IMR-90 (cell line): ENCODE data around the gene RORC. TPM values are rescaled to one million over a fixed set of nuclear protein-coding genes. Genes with fewer than 3 reads are reported as not detected.

Experiments
- ATAC-seq: fragments of 200-7000 bp; cut with Tn5 transposase; 2 replicates; pipeline ENCODE4 v1.9.1; 2020; ENCODE audit warnings: low read depth, mild to moderate bottlenecking, moderate library complexity
- BruUV-seq: library from RNA; stranded (reverse); fragments of 400-500 nt; replicated peaks from 2 replicates; lab custom pipeline; 2021; lab: Mats Ljungman, UMichigan
- CTCF ChIA-PET: fragments of 300-600 bp; formaldehyde crosslinking; extraction: SDS; loops from one replicate; lab custom pipeline; 2021; ENCODE audit warnings: antibody characterized with exemption; lab: Yijun Ruan, JAX
- POLR2A ChIA-PET: fragments of 300-600 bp; sonication (Branson Sonifier 250); formaldehyde crosslinking; loops from one replicate; lab custom pipeline; 2022; ENCODE audit warnings: antibody characterized with exemption; ENCODE audit not compliant: unreplicated experiment; lab: Charles Lee
- DNase-seq: peaks from one replicate; pipeline ENCODE4 v3.0.0; 2013
- H2AFZ ChIP-seq: replicated peaks from 2 replicates; pipeline ENCODE3; 2013; ENCODE audit warnings: low read length, mild to moderate bottlenecking; ENCODE audit not compliant: poor library complexity
- H2AK5ac ChIP-seq: 2 replicates; pipeline ENCODE4 v1.6.1; 2013; ENCODE audit warnings: low read depth, low read length, inconsistent platforms
- H2AK9ac ChIP-seq: replicated peaks from 2 replicates; pipeline ENCODE3; 2013; ENCODE audit warnings: mild to moderate bottlenecking, low read depth, low read length, moderate library complexity; ENCODE audit not compliant: poor library complexity
- H2BK120ac ChIP-seq: 2 replicates; pipeline ENCODE4 v1.6.1; 2013; ENCODE audit warnings: low read depth, low read length, inconsistent platforms
- H2BK15ac ChIP-seq: 3 replicates; pipeline ENCODE4 v1.6.1; 2013; ENCODE audit warnings: low read depth, low read length, inconsistent platforms
- H2BK20ac ChIP-seq: 2 replicates; pipeline ENCODE4 v1.6.1; 2013; ENCODE audit warnings: low read depth, mild to moderate bottlenecking, inconsistent platforms, low read length, moderate library complexity
- H2BK5ac ChIP-seq: 2 replicates; pipeline ENCODE4 v1.6.1; 2013; ENCODE audit warnings: mild to moderate bottlenecking, low read depth, low read length, inconsistent platforms; ENCODE audit not compliant: poor library complexity, severe bottlenecking
- H3K14ac ChIP-seq: replicated peaks from 2 replicates; pipeline ENCODE4 v1.6.1; 2013; ENCODE audit warnings: low read depth, low read length, inconsistent platforms
- H3K18ac ChIP-seq: 2 replicates; pipeline ENCODE4 v1.6.1; 2013; ENCODE audit warnings: low read depth, low read length, control low read depth
- H3K23ac ChIP-seq: 2 replicates; pipeline ENCODE4 v1.6.1; 2013; ENCODE audit warnings: low read depth, low read length, inconsistent platforms
- H3K27ac ChIP-seq: 2 replicates; pipeline ENCODE4 v1.5.1; 2013; ENCODE audit warnings: mild to moderate bottlenecking, control low read depth, low read length; ENCODE audit not compliant: insufficient read depth
- H3K27me3 ChIP-seq: 2 replicates; pipeline ENCODE4 v1.6.1; 2013; ENCODE audit warnings: low read length; ENCODE audit not compliant: control insufficient read depth, insufficient read depth
- H3K36me3 ChIP-seq: 2 replicates; pipeline ENCODE4 v1.6.1; 2013; ENCODE audit warnings: low read length, mixed read lengths; ENCODE audit not compliant: control insufficient read depth, insufficient read depth
- H3K4ac ChIP-seq: 2 replicates; pipeline ENCODE4 v1.6.1; 2013; ENCODE audit warnings: low read depth, low read length, inconsistent platforms
- H3K4me1 ChIP-seq: 2 replicates; pipeline ENCODE4 v1.6.1; 2013; ENCODE audit warnings: low read length, mixed read lengths; ENCODE audit not compliant: control insufficient read depth, insufficient read depth
- H3K4me2 ChIP-seq: 2 replicates; pipeline ENCODE4 v1.6.1; 2013; ENCODE audit warnings: low read depth, mild to moderate bottlenecking, control low read depth, low read length, moderate library complexity
- H3K4me3 ChIP-seq: 2 replicates; pipeline ENCODE4 v1.5.1; 2013; ENCODE audit warnings: low read depth, mild to moderate bottlenecking, control low read depth, low read length, moderate library complexity; ENCODE audit not compliant: insufficient read depth
- H3K56ac ChIP-seq: 2 replicates; pipeline ENCODE4 v1.6.1; 2013; ENCODE audit warnings: low read length, inconsistent platforms; ENCODE audit not compliant: insufficient read depth; ENCODE audit errors: extremely low read depth
- H3K79me1 ChIP-seq, 2 experiments: 2 replicates each; pipeline ENCODE4 v1.6.1; 2013; ENCODE audit warnings: low read length in 2 of 2, inconsistent platforms in 1 of 2, low read depth in 1 of 2
- H3K9ac ChIP-seq: 2 replicates; pipeline ENCODE4 v1.6.1; 2013; ENCODE audit warnings: low read depth, low read length, control low read depth
- H3K9me1 ChIP-seq: 2 replicates; pipeline ENCODE4 v1.6.1; 2013; ENCODE audit warnings: low read length, inconsistent platforms; ENCODE audit not compliant: insufficient read depth
- H3K9me3 ChIP-seq: 2 replicates; pipeline ENCODE4 v1.6.1; 2013; ENCODE audit warnings: low read length; ENCODE audit not compliant: control insufficient read depth, insufficient read depth
- H4K20me1 ChIP-seq: 2 replicates; pipeline ENCODE4 v1.6.1; 2013; ENCODE audit warnings: low read length, inconsistent platforms; ENCODE audit not compliant: insufficient read depth
- H4K5ac ChIP-seq: 2 replicates; pipeline ENCODE4 v1.6.1; 2013; ENCODE audit warnings: mild to moderate bottlenecking, low read depth, low read length, control low read depth
- H4K8ac ChIP-seq, 2 experiments: 2 replicates each; pipeline ENCODE4 v1.6.1; 2013; ENCODE audit warnings: low read depth in 2 of 2, low read length in 2 of 2, control low read depth in 1 of 2, inconsistent platforms in 1 of 2
- H4K91ac ChIP-seq: 2 replicates; pipeline ENCODE4 v1.6.1; 2013; ENCODE audit warnings: low read depth, low read length, inconsistent platforms; ENCODE audit not compliant: insufficient read depth
- BHLHE40 ChIP-seq: fragments of 150-350 bp; IDR thresholded peaks from 2 replicates; pipeline ENCODE4 v1.6.1; 2016; ENCODE audit warnings: mild to moderate bottlenecking, low read depth, low read length
- FOS ChIP-seq: fragments of 150-350 bp; IDR thresholded peaks from 2 replicates; pipeline ENCODE4 v1.6.1; 2016; ENCODE audit warnings: low read depth, low read length
- MAFK ChIP-seq: IDR thresholded peaks from 2 replicates; pipeline ENCODE4 v1.6.1; 2012; ENCODE audit warnings: low read depth, low read length, improper control_type of control experiment
- MAZ ChIP-seq: IDR thresholded peaks from 2 replicates; pipeline ENCODE4 v1.6.1; 2012; ENCODE audit warnings: low read depth, mild to moderate bottlenecking, low read length, improper control_type of control experiment, moderate library complexity, borderline replicate concordance
- MXI1 ChIP-seq: IDR thresholded peaks from 2 replicates; pipeline ENCODE4 v1.6.1; 2012; ENCODE audit warnings: low read depth, mild to moderate bottlenecking, low read length, moderate library complexity, borderline replicate concordance
- POLR2A ChIP-seq: IDR thresholded peaks from 2 replicates; pipeline ENCODE4 v1.6.1; 2012; ENCODE audit warnings: mild to moderate bottlenecking, low read depth, low read length
- RAD21 ChIP-seq: IDR thresholded peaks from 2 replicates; pipeline ENCODE4 v1.6.1; 2012; ENCODE audit warnings: low read length, improper control_type of control experiment
- RFX5 ChIP-seq: IDR thresholded peaks from 2 replicates; pipeline ENCODE4 v1.8.0; 2012; ENCODE audit warnings: low read depth, mild to moderate bottlenecking, low read length, moderate library complexity
- SMC3 ChIP-seq: fragments of 150-350 bp; IDR thresholded peaks from 2 replicates; pipeline ENCODE4 v1.6.1; 2016; ENCODE audit warnings: low read depth, mild to moderate bottlenecking, antibody characterized with exemption, low read length, moderate library complexity
- WGBS, 2 experiments: methylation state at CpG; one replicate each; pipeline versions ENCODE4 v1.1.5 to v1.1.7; 2013; ENCODE audit warnings: missing lambda C conversion rate in 2 of 2; ENCODE audit not compliant: insufficient read length in 1 of 2; ENCODE audit errors: extremely low coverage in 2 of 2; 5-methylcytosine and 5-hydroxymethylcytosine counted together
- dilution Hi-C: fragments of 300-500 bp; cut with HindIII; formaldehyde crosslinking; loops from one replicate; pipeline ENCODE4 v1.14.3; 2018; ENCODE audit warnings: low sequenced_read_pairs; ENCODE audit not compliant: unreplicated experiment
- in situ Hi-C: fragments of 300-500 bp; cut with MboI; formaldehyde crosslinking; loops from 3 replicates; pipeline ENCODE4 v1.14.3; 2019; ENCODE audit warnings: low sequenced_read_pairs, inconsistent platforms, mixed read lengths
- intact Hi-C: fragments of 100-400 bp; cut with micrococcal nuclease; formaldehyde crosslinking; loops from 2 replicates; pipeline ENCODE4 v1.10.0; 2022
- polyA plus RNA-seq, 3 experiments: library from polyadenylated mRNA; depleted of rRNA; stranded (reverse); fragments of >200 nt; gene quantifications; 2 replicates each; pipeline ENCODE4 v1.2.3, GENCODE V29; 2012; ENCODE audit warnings: low replicate concordance in 1 of 3
- total RNA-seq: library from RNA; depleted of rRNA; stranded (reverse); fragments of >200 nt; gene quantifications from 2 replicates; pipeline ENCODE4 v1.2.3, GENCODE V29; 2012
- TF ChIP-seq, protein P1 (sequence below): fragments of 150-350 bp; IDR thresholded peaks from 2 replicates; pipeline ENCODE4 v1.6.1; 2016; ENCODE audit warnings: low read depth, mild to moderate bottlenecking, low read length, moderate library complexity, borderline replicate concordance

Gene RORC
- total and polyA plus RNA-seq, 2 of the 4 experiments (the other 2 are of a cell fraction): not detected

DNA sequence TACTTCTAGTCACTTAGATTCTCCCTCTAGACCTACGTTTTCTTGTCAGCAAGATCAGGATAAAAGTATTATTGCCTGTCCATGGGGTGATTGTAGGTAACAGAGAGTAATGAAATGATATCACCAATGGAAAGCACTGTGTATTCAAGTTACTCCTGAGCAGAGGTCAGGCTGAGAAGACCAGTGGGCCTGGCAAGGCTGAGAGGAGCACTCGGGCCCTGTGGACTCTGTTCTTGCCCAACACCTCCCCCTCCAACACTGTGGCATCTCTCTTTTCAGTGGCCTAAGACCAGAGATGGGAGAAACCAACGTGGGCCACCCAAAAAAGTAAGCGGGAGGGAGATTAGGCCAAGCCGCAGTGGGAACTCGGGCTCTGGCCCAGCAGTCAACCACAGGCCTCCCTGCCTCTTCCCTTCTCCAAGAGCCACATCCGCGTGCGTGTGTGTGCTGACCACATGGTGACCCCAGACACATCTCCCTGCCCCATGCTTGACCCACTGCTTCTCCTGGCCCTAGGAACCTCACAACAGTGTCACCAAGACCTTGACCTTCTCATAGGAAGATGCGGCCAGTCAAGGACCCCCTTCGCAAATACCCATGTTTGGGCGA lies 12.3 kb downstream of the RORC start:
- in situ Hi-C loops (no loop called here), dilution Hi-C loops (no loop called here), intact Hi-C loops (no loop called here)
- Histone ChIP-seq H3K9me3 (no peaks in the 10 kb centered on the region), H2BK120ac (no peak overlapping the region), H2AK9ac (no peak overlapping the region), H3K36me3 (no peaks in the 10 kb centered on the region), H3K4me1 (no peaks in the 10 kb centered on the region), H3K4me2 (no peak overlapping the region), H4K5ac (no peak overlapping the region), H4K91ac (no peak overlapping the region), H3K18ac (no peak overlapping the region), H2BK15ac (no peak overlapping the region), H3K23ac (no peak overlapping the region), H3K9ac (no peak overlapping the region), H3K79me1 (no peaks in the 10 kb centered on the region), H3K9me1 (no peaks in the 10 kb centered on the region), H3K4me3 (no peak overlapping the region), H2AFZ (no peak overlapping the region), H3K14ac (no peak overlapping the region), H3K56ac (no peak overlapping the region), H3K27ac (no peak overlapping the region), H3K27me3 (peaks cover 73% of the 10 kb centered on the region), H2BK5ac (no peak overlapping the region), H2BK20ac (no peak overlapping the region), H4K20me1 (no peaks in the 10 kb centered on the region), H2AK5ac (no peak overlapping the region), H4K8ac (no peak overlapping the region), H3K4ac (no peak overlapping the region)
- no peak for ATAC-seq
- TF ChIP-seq SMC3: no peak
- no peak for TF ChIP-seq RAD21
- TF ChIP-seq MAFK: no peak
- no peak for TF ChIP-seq POLR2A
- TF ChIP-seq, protein P1, sequence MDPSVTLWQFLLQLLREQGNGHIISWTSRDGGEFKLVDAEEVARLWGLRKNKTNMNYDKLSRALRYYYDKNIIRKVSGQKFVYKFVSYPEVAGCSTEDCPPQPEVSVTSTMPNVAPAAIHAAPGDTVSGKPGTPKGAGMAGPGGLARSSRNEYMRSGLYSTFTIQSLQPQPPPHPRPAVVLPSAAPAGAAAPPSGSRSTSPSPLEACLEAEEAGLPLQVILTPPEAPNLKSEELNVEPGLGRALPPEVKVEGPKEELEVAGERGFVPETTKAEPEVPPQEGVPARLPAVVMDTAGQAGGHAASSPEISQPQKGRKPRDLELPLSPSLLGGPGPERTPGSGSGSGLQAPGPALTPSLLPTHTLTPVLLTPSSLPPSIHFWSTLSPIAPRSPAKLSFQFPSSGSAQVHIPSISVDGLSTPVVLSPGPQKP: no peak
- TF ChIP-seq MAZ: no peak
- no peak for TF ChIP-seq RFX5
- no peak for TF ChIP-seq MXI1
- no peak for TF ChIP-seq FOS
- TF ChIP-seq BHLHE40: no peak
- ChIA-PET POLR2A (no interaction called here), CTCF (no interaction called here)
- no TSS peak for BruUV-seq
- WGBS, 2 experiments: 91% methylated on average over 3 of the region's 12 CpGs; no CpG with 5 or more reads in 1 of the 2 experiments
- DNase-seq: no peak
